ENCODE data around the gene GK2.

- TF ChIP-seq EZH2 (IDR thresholded peaks at IDR 0.05) = no peak
- TF ChIP-seq, protein P1, sequence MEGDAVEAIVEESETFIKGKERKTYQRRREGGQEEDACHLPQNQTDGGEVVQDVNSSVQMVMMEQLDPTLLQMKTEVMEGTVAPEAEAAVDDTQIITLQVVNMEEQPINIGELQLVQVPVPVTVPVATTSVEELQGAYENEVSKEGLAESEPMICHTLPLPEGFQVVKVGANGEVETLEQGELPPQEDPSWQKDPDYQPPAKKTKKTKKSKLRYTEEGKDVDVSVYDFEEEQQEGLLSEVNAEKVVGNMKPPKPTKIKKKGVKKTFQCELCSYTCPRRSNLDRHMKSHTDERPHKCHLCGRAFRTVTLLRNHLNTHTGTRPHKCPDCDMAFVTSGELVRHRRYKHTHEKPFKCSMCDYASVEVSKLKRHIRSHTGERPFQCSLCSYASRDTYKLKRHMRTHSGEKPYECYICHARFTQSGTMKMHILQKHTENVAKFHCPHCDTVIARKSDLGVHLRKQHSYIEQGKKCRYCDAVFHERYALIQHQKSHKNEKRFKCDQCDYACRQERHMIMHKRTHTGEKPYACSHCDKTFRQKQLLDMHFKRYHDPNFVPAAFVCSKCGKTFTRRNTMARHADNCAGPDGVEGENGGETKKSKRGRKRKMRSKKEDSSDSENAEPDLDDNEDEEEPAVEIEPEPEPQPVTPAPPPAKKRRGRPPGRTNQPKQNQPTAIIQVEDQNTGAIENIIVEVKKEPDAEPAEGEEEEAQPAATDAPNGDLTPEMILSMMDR (IDR thresholded peaks at IDR 0.05) = no peak
Observed at GRCh38 chr4:79454656-79455055, 46.6 kb upstream of the GK2 start.
